HG03460 (cell line): Measurements from ENCODE around the gene TRIM10.
"Not testable (repeated sequence)": the region's sequence is repeated elsewhere in the genome, so short reads cannot be mapped to it uniquely, and the experiment has no call there.

Experiments
- ATAC-seq: cut with Tn5 transposase; IDR thresholded peaks from one replicate; pipeline ENCODE4 v1.9.1; 2021; ENCODE audit not compliant: unreplicated experiment

The TRIM10 gene

GRCh38 chr6:30154709-30155519 is 6.1 kb downstream of the TRIM10 start:
- no peak for ATAC-seq

GRCh38 chr6:30154061-30154460 is 7.0 kb downstream of the TRIM10 start:
- no peak for ATAC-seq

GRCh38 chr6:30152910-30153610 is 8.0 kb downstream of the TRIM10 start:
- ATAC-seq = no peak

- no peak for ATAC-seq
Measured at GRCh38 chr6:30152016-30152673, 8.9 kb downstream of the TRIM10 start.

- ATAC-seq = no peak
Measured at GRCh38 chr6:30151580-30151979, 9.4 kb downstream of the TRIM10 start.

GRCh38 chr6:30150671-30151395 is 10.2 kb downstream of the TRIM10 start:
- no peak for ATAC-seq

- ATAC-seq = no peak
Measured at GRCh38 chr6:30149858-30150550, 11.0 kb downstream of the TRIM10 start.

GRCh38 chr6:30149234-30149633 is 11.8 kb downstream of the TRIM10 start:
- no peak for ATAC-seq

GRCh38 chr6:30147096-30147495 is 13.9 kb downstream of the TRIM10 start:
- ATAC-seq = no peak

- ATAC-seq = no peak
Measured at GRCh38 chr6:30145818-30146217, 15.2 kb downstream of the TRIM10 start.

- ATAC-seq = no peak
Measured at GRCh38 chr6:30144811-30145210, 16.2 kb downstream of the TRIM10 start.

GRCh38 chr6:30143780-30144179 is 17.2 kb downstream of the TRIM10 start:
- no peak for ATAC-seq

- no peak for ATAC-seq
Measured at GRCh38 chr6:30142665-30143064, 18.3 kb downstream of the TRIM10 start.

GRCh38 chr6:30140240-30140639 is 20.8 kb downstream of the TRIM10 start:
- ATAC-seq = not testable (repeated sequence)

- no peak for ATAC-seq
Measured at GRCh38 chr6:30136570-30137286, 24.3 kb downstream of the TRIM10 start.

- ATAC-seq = no peak
Measured at GRCh38 chr6:30135757-30136156, 25.3 kb downstream of the TRIM10 start, which contains the start of gene TRIM40. TSS of gene TRIM40 (plus strand) at chr6:30136140. CDS start at chr6:30137037, 897 bp downstream.

GRCh38 chr6:30135147-30135546 is 25.9 kb downstream of the TRIM10 start:
- ATAC-seq = no peak

- no peak for ATAC-seq
Measured at GRCh38 chr6:30131947-30132497, 29.0 kb downstream of the TRIM10 start.
